Mucosa of descending colon (tissue), 3 donors: ENCODE data around the gene TNFRSF4. TPM values are rescaled to one million over a fixed set of nuclear protein-coding genes. Genes with fewer than 3 reads are reported as not detected.

ENCODE experiments used
- ATAC-seq: fragments of 200-7000 bp; cut with Tn5 transposase; one replicate; pipeline ENCODE4 v1.9.1; 2020; ENCODE audit warnings: mild to moderate bottlenecking, moderate library complexity
- DNase-seq, 3 donors: peaks; one replicate each; pipeline ENCODE4 v3.0.0-alpha.2; 2020
- H3K36me3 ChIP-seq: fragments of 200-600 bp; one replicate; pipeline ENCODE4 v1.8.0; 2021; ENCODE audit warnings: low read depth, mild to moderate bottlenecking
- H3K4me1 ChIP-seq: fragments of 200-600 bp; one replicate; pipeline ENCODE4 v1.8.0; 2021; ENCODE audit warnings: low read depth, mild to moderate bottlenecking
- H3K4me3 ChIP-seq: fragments of 200-600 bp; one replicate; pipeline ENCODE4 v1.8.0; 2021; ENCODE audit warnings: mild to moderate bottlenecking
- H3K9me3 ChIP-seq: fragments of 200-600 bp; one replicate; pipeline ENCODE4 v1.8.0; 2021; ENCODE audit warnings: mild to moderate bottlenecking
- intact Hi-C, 2 donors: fragments of 100-400 bp; cut with DNase I in 1 of 2; cut with micrococcal nuclease in 1 of 2; formaldehyde crosslinking; loops; one replicate each; pipeline versions ENCODE4 v1.11.0 to v1.11.1; 2022; cut with DNase I, micrococcal nuclease
- total RNA-seq, 3 donors: library from RNA; stranded (reverse); fragmentation: NEBNext Ultra II Directional in 2 of 3; extraction: Animal tissue kit (Norgen Biotek cat#: 25700) in 2 of 3; gene quantifications; one replicate each; pipeline versions ENCODE4 v1.2.1 to v1.2.4, GENCODE V29; 2021 to 2023
- TF ChIP-seq, protein P1 (sequence below): fragments of 200-600 bp; IDR thresholded peaks from one replicate; pipeline ENCODE4 v1.8.0; 2022; ENCODE audit warnings: antibody characterized with exemption, mild to moderate bottlenecking
- donor health status: DM: no; HTN: no; CAD: no; lungs with moderate emphysema.
- donor health status: DM: no; HTN: no; CAD: no.
- donor health status: DM: no; HTN: yes; CAD: no.

The TNFRSF4 gene
- total RNA-seq, 3 donors from 2014 or later: 0.69 to 1.2 (median 0.80) TPM

DNA sequence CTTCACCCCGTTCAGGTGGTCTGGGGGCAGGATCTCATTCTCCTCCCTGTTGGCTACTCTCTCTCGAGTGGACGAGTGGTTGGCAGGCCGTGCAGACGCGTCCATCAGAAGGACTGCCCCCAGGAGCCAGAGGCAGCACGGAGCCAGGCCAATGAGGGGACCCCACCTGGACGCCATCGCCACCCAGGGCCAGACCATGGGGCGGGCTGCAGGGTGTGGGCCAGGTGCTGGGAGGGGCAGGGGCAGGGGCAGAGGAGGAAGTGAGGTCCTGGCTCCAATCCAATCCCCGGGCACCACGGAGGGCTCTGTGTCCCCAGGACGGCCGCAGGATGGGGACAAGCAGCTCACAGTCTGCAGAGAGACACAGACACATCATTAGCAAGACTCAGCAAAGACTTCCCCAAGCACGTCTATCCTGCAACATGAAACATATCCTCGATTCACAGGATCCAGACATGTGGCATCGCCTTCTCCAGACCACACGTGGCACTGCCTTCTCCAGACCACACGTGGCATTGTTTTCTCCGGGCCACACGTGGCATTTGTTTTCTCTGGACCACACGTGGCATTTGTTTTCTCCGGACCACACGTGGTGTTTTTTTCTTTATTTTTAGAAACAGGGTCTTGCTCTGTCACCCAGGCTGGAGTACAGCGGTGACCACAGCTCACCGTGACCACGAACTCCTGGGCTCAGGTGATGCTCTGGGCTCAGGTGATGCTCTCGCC, 14.8 kb upstream of the TNFRSF4 start:
- Histone ChIP-seq H3K4me1 (peaks cover 27% of the 10 kb centered on the region), H3K9me3 (no peaks in the 10 kb centered on the region), H3K36me3 (peaks cover 7% of the 10 kb centered on the region), H3K4me3 (no peak overlapping the region)
- TF ChIP-seq, protein P1, sequence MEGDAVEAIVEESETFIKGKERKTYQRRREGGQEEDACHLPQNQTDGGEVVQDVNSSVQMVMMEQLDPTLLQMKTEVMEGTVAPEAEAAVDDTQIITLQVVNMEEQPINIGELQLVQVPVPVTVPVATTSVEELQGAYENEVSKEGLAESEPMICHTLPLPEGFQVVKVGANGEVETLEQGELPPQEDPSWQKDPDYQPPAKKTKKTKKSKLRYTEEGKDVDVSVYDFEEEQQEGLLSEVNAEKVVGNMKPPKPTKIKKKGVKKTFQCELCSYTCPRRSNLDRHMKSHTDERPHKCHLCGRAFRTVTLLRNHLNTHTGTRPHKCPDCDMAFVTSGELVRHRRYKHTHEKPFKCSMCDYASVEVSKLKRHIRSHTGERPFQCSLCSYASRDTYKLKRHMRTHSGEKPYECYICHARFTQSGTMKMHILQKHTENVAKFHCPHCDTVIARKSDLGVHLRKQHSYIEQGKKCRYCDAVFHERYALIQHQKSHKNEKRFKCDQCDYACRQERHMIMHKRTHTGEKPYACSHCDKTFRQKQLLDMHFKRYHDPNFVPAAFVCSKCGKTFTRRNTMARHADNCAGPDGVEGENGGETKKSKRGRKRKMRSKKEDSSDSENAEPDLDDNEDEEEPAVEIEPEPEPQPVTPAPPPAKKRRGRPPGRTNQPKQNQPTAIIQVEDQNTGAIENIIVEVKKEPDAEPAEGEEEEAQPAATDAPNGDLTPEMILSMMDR: no peak
- DNase-seq (no peak), ATAC-seq (no peak)
- intact Hi-C loops: no loop called here

- ATAC-seq: no peak
- peaks cover 24% of the 10 kb centered on the region for H3K4me1 ChIP-seq
- peaks cover 12% of the 10 kb centered on the region for H3K36me3 ChIP-seq
- no peak overlapping the region for H3K4me3 ChIP-seq
- DNase-seq: no peak
- H3K9me3 ChIP-seq: no peaks in the 10 kb centered on the region
- TF ChIP-seq, protein P1: no peak
- intact Hi-C loops: no loop called here
Observed at GRCh38 chr1:1228187-1228586, 14.2 kb upstream of the TNFRSF4 start.

DNA sequence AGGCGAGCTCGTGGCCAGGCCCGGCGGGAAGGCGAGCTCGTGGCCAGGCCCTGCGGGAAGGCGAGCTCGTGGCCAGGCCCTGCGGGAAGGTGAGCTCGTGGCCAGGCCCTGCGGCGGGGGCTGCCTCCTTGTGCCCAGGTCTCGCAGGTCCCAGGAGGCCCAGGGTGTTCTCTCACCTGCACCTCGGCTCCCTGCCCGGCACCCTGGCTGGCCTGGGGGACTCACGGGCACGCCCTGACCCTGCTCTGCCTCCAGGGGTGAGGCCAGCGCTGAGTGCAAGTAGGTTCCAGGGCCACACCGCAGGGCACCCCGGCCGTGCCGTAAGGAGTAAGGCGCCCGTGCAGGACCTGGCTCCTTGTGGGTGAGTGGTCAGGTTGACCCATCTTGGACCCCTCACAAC, 13.4 kb upstream of the TNFRSF4 start:
- DNase-seq: no peak
- intact Hi-C loops: no loop called here
- no peaks in the 10 kb centered on the region for H3K9me3 ChIP-seq
- peaks cover 24% of the 10 kb centered on the region for H3K4me1 ChIP-seq
- H3K4me3 ChIP-seq: no peak overlapping the region
- H3K36me3 ChIP-seq: peaks cover 13% of the 10 kb centered on the region
- no peak for ATAC-seq
- TF ChIP-seq, protein P1: no peak

DNA sequence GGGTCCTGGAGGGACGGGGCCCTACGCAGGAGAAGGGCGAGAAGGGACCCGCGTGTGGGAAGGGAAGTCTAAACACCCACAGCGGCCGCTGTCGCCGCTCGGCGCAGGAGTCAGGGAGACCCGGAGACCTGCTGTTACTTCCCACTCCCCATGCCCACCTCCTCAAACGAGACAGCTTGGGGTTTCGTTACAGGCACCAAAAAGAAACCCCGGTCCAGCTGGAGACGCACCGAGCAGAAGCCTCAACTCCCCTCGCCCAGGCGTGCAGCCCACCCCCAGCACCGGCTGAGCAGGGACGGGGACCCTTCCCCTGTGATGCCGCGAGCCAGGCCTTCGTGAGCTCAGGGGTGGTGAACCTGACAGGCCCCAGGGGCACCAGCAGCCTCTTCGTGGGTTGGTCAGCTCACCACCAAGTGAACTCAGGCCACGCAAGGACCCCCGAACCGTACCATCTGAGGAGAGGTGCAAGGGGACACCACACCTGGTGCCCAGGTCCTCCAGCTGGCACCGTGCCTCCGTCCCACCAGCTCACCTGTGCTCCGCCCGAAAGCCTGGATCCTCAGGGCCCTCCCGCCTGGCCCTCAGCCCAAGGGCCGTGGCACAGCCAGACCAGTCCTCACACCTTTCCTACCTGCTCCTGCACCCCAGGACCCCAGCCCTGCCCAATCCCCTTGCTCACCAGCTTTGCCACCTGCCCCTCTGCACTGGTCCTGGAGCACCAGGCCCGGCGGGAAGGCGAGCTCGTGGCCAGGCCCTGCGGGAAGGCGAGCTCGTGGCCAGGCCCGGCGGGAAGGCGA, 12.8 kb upstream of the TNFRSF4 start:
- ATAC-seq (no peak), DNase-seq (no peak)
- TF ChIP-seq, protein P1: no peak
- Histone ChIP-seq H3K36me3 (peaks cover 13% of the 10 kb centered on the region), H3K4me3 (no peak overlapping the region), H3K4me1 (peaks cover 30% of the 10 kb centered on the region), H3K9me3 (no peaks in the 10 kb centered on the region)
- intact Hi-C loops: no loop called here

GRCh38 chr1:1225913-1226312, 12.0 kb upstream of the TNFRSF4 start:
- TF ChIP-seq, protein P1: no peak
- intact Hi-C loops: no loop called here
- ATAC-seq (no peak), DNase-seq (no peak)
- no peak overlapping the region for H3K4me3 ChIP-seq
- H3K36me3 ChIP-seq: peaks cover 13% of the 10 kb centered on the region
- no peaks in the 10 kb centered on the region for H3K9me3 ChIP-seq
- peaks cover 31% of the 10 kb centered on the region for H3K4me1 ChIP-seq
